NCI-H82 (cell line): Measurements from ENCODE around the gene EMC6.

Source experiments
- DNase-seq: peaks from one replicate; lab custom pipeline; 2025; lab: John Stamatoyannopoulos, UW

Gene EMC6

DNA sequence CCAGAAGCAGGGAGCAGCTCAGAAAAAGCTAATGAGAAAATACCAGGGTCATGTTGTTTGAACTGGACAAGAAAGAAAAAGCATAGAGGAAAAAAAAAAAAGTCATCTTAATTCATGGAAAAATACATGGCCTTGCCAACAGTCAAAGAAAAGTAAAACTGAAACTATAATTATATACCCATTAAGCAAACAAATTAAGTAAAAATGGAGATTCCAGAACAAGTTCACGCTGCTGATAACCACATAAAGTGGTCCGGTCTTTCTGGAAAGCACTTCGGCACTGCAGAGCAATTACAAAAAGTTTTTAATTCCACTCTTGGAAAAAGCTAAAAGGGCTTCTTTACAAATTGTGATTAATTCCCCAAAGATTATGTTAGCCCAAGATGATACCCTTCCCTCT is 39.8 kb downstream of the EMC6 start:
- no peak for DNase-seq

- no peak for DNase-seq
These were observed 42.4 kb downstream of the EMC6 start for GRCh38 chr17:3710951-3711383.

DNA sequence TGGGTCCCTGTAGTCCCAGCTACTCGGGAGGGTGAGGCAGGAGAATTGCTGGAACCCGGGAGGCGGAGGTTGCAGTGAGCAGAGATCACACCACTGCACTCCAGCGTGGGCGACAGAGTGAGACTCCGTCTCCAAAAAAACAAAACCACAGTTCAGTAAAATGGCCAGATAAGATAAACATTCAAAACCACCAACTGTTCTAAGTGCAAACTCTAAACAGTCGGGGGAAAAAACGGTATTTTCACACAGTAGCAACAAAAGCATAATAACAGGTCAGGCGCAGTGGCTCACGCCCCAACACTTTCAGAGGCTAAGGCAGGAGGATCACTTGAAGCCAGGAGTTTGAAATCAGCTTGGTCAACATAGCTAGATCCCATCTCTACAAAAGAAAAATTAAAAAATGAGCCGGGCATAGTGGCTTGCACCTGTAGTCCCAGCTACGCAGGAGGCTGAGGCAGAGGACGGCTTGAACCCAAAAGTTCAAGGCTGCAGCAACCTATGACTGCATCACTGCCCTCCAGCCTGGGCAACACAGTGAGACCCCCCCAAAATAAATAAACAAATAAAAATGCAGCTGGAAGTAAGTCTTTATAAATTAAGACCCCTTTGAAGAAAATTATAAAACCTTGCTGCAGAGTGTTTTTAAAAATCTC is 44.3 kb downstream of the EMC6 start:
- no peak for DNase-seq

- DNase-seq = no peak
These were observed 46.7 kb downstream of the EMC6 start for GRCh38 chr17:3715296-3715695.

- DNase-seq = no peak
These were observed 49.6 kb downstream of the EMC6 start for GRCh38 chr17:3718201-3718600.

DNA sequence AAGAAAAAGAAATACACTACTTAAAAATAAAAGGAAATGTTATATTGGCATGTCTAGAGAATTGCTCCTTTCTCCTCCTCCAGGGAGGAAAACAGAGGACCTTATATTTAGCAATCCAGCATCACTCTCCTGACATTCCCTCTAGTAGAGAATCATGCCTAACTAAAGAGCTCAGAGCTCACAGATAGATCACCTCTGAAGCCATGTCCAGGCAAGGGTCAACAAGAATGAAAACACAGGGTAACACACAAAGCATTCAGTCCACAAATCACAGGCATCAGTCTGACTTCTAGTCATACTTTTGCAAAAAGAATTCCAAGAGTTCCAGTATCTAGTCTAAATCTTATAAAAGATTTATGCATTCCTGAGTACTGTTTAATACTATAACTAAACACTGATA is 50.7 kb downstream of the EMC6 start:
- DNase-seq = no peak
